Parathyroid adenoma (tissue), 2 donors: ENCODE results near the gene TBL2.

Source experiments
- H2AFZ ChIP-seq: fragments of 300-600 bp; sonication (generic); one replicate; pipeline ENCODE4 v1.7.0; 2017; ENCODE audit warnings: antibody characterized with exemption, mild to moderate bottlenecking
- H3K27ac ChIP-seq: fragments of 300-600 bp; sonication (generic); one replicate; pipeline ENCODE4 v1.7.0; 2017
- H3K27me3 ChIP-seq: fragments of 300-600 bp; sonication (generic); one replicate; pipeline ENCODE4 v1.7.0; 2017; ENCODE audit warnings: low read length; ENCODE audit not compliant: control insufficient read depth, insufficient read depth
- H3K36me3 ChIP-seq: fragments of 300-600 bp; sonication (generic); one replicate; pipeline ENCODE4 v1.7.0; 2017; ENCODE audit warnings: low read length; ENCODE audit not compliant: control insufficient read depth, insufficient read depth
- H3K4me1 ChIP-seq: fragments of 300-600 bp; sonication (generic); one replicate; pipeline ENCODE4 v1.7.0; 2017; ENCODE audit warnings: control low read depth
- H3K4me2 ChIP-seq: fragments of 300-600 bp; sonication (generic); one replicate; pipeline ENCODE4 v1.7.0; 2017; ENCODE audit warnings: low read length
- H3K4me3 ChIP-seq: fragments of 300-600 bp; sonication (generic); one replicate; pipeline ENCODE4 v1.7.0; 2017; ENCODE audit warnings: low read depth, low read length
- H3K79me2 ChIP-seq: fragments of 300-600 bp; sonication (generic); one replicate; pipeline ENCODE4 v1.7.0; 2017; ENCODE audit warnings: control low read depth
- H3K9ac ChIP-seq: fragments of 300-600 bp; sonication (generic); one replicate; pipeline ENCODE4 v1.7.0; 2017; ENCODE audit warnings: mild to moderate bottlenecking
- H3K9me3 ChIP-seq: fragments of 300-600 bp; sonication (generic); one replicate; pipeline ENCODE4 v1.7.0; 2017; ENCODE audit warnings: low read length; ENCODE audit not compliant: control insufficient read depth
- CTCF ChIP-seq: fragments of 300-600 bp; sonication (generic); IDR thresholded peaks from one replicate; pipeline ENCODE4 v1.7.0; 2017; ENCODE audit warnings: antibody characterized with exemption, mild to moderate bottlenecking
- donor health status: primary hyperparathyroidism.

The TBL2 gene

GRCh38 chr7:73605601-73606220 lies 27.3 kb upstream of the TBL2 start:
- H3K4me3 ChIP-seq = no peak overlapping the region
- H2AFZ ChIP-seq = no peak overlapping the region
- H3K27me3 ChIP-seq = no peaks in the 10 kb centered on the region
- H3K9ac ChIP-seq = no peak overlapping the region
- no peak overlapping the region for H3K27ac ChIP-seq
- H3K36me3 ChIP-seq = no peaks in the 10 kb centered on the region
- no peaks in the 10 kb centered on the region for H3K4me1 ChIP-seq
- no peaks in the 10 kb centered on the region for H3K79me2 ChIP-seq
- no peak for TF ChIP-seq CTCF
- no peaks in the 10 kb centered on the region for H3K9me3 ChIP-seq
- H3K4me2 ChIP-seq = no peak overlapping the region

GRCh38 chr7:73602721-73603651 lies 24.6 kb upstream of the TBL2 start:
- H3K4me3 ChIP-seq = no peak overlapping the region

GRCh38 chr7:73599916-73600315 lies 21.5 kb upstream of the TBL2 start:
- no peaks in the 10 kb centered on the region for H3K79me2 ChIP-seq
- no peaks in the 10 kb centered on the region for H3K4me1 ChIP-seq
- no peaks in the 10 kb centered on the region for H3K36me3 ChIP-seq
- no peak overlapping the region for H3K9ac ChIP-seq
- H3K4me3 ChIP-seq = no peak overlapping the region
- no peak overlapping the region for H2AFZ ChIP-seq
- no peaks in the 10 kb centered on the region for H3K27me3 ChIP-seq
- TF ChIP-seq CTCF = no peak
- no peak overlapping the region for H3K4me2 ChIP-seq
- no peaks in the 10 kb centered on the region for H3K9me3 ChIP-seq
- no peak overlapping the region for H3K27ac ChIP-seq

More at GRCh38 chr7:73602721-73603651, 24.6 kb upstream of the TBL2 start:
- H3K27ac ChIP-seq = no peak overlapping the region
- H3K4me2 ChIP-seq = no peak overlapping the region
- H3K9me3 ChIP-seq = no peaks in the 10 kb centered on the region
- H3K4me1 ChIP-seq = no peaks in the 10 kb centered on the region
- no peak for TF ChIP-seq CTCF
- H3K27me3 ChIP-seq = no peaks in the 10 kb centered on the region
- H3K79me2 ChIP-seq = no peaks in the 10 kb centered on the region
- H3K9ac ChIP-seq = no peak overlapping the region
- no peak overlapping the region for H2AFZ ChIP-seq
- H3K36me3 ChIP-seq = no peaks in the 10 kb centered on the region

- no peaks in the 10 kb centered on the region for H3K36me3 ChIP-seq
- H3K9me3 ChIP-seq = no peaks in the 10 kb centered on the region
- no peak for TF ChIP-seq CTCF
- no peaks in the 10 kb centered on the region for H3K79me2 ChIP-seq
- H3K27ac ChIP-seq = no peak overlapping the region
- no peak overlapping the region for H3K4me3 ChIP-seq
- no peak overlapping the region for H3K4me2 ChIP-seq
- no peaks in the 10 kb centered on the region for H3K27me3 ChIP-seq
- no peak overlapping the region for H3K9ac ChIP-seq
- no peak overlapping the region for H2AFZ ChIP-seq
- H3K4me1 ChIP-seq = no peaks in the 10 kb centered on the region
These were observed 20.9 kb upstream of the TBL2 start for GRCh38 chr7:73599151-73599882.
